IPS-NIHi11 (cell line): Measurements from ENCODE around the gene OSGEP.

Experiments
- DNase-seq: peaks from one replicate; pipeline ENCODE4 v3.0.0; 2012; ENCODE audit warnings: mixed read lengths, low spot score

The OSGEP gene

DNA sequence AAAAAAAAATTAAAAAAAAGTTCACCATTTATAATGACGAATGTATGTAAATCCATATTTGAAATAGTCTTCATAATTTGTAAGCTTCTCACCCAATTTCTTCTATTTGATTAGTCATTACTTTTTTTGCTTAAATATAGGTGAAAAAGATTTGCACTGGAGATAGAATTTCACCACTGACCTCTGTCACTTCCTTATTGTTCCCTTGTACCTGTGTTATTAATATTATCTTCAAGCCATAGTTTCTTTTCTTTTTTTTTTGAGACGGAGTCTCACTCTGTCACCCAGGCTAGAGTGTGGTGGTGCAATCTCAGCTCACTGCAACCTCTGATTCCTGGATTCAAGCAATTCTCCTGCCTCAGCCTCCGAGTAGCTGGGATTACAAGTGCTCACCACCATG lies 57.1 kb downstream of the OSGEP start:
- no peak for DNase-seq
